H9 (cell line): ENCODE results near the gene ATP5IF1. TPM values are rescaled to one million over a fixed set of nuclear protein-coding genes. Genes with fewer than 3 reads are reported as not detected.

ENCODE experiments used
- DNase-seq: peaks from one replicate; pipeline ENCODE4 v3.0.0-alpha.2; 2017
- H2AFZ ChIP-seq: one replicate; pipeline ENCODE4 v1.6.1; 2013; ENCODE audit warnings: mild to moderate bottlenecking, low read length, control low read depth, moderate library complexity
- H2AK5ac ChIP-seq: 2 replicates; pipeline ENCODE4 v1.6.1; 2013; ENCODE audit warnings: low read length, control low read depth, mixed read lengths; ENCODE audit not compliant: insufficient read length
- H2BK120ac ChIP-seq: one replicate; pipeline ENCODE4 v1.6.1; 2013; ENCODE audit warnings: low read depth, mild to moderate bottlenecking, low read length, control low read depth, inconsistent platforms; ENCODE audit not compliant: poor library complexity, severe bottlenecking
- H2BK12ac ChIP-seq: 2 replicates; pipeline ENCODE4 v1.6.1; 2013; ENCODE audit warnings: low read length, control low read depth, mixed read lengths, low read depth; ENCODE audit not compliant: insufficient read length
- H2BK15ac ChIP-seq: 2 replicates; pipeline ENCODE4 v1.6.1; 2013; ENCODE audit warnings: low read depth, low read length, control low read depth
- H2BK20ac ChIP-seq: one replicate; pipeline ENCODE4 v1.6.1; 2013; ENCODE audit warnings: low read depth, mild to moderate bottlenecking, low read length, control low read depth, inconsistent platforms; ENCODE audit not compliant: poor library complexity, severe bottlenecking
- H2BK5ac ChIP-seq: 2 replicates; pipeline ENCODE4 v1.6.1; 2013; ENCODE audit warnings: low read length, control low read depth, mixed read lengths; ENCODE audit not compliant: insufficient read length
- H3K14ac ChIP-seq: 2 replicates; pipeline ENCODE4 v1.6.1; 2013; ENCODE audit warnings: low read length, control low read depth; ENCODE audit not compliant: insufficient read depth
- H3K18ac ChIP-seq: 2 replicates; pipeline ENCODE4 v1.6.1; 2013; ENCODE audit warnings: low read depth, mild to moderate bottlenecking, mixed read lengths, low read length, control low read depth; ENCODE audit not compliant: insufficient read length
- H3K23ac ChIP-seq: 2 replicates; pipeline ENCODE4 v1.6.1; 2013; ENCODE audit warnings: low read length, control low read depth, mixed read lengths, low read depth; ENCODE audit not compliant: insufficient read length
- H3K23me2 ChIP-seq: 2 replicates; pipeline ENCODE4 v1.6.1; 2013; ENCODE audit warnings: low read depth, mild to moderate bottlenecking, mixed read lengths, low read length, control low read depth; ENCODE audit not compliant: insufficient read length, poor library complexity, severe bottlenecking
- H3K27ac ChIP-seq: 2 replicates; pipeline ENCODE4 v1.5.1; 2013; ENCODE audit warnings: low read length, control low read depth, mixed read lengths, low read depth; ENCODE audit not compliant: insufficient read length
- H3K27me3 ChIP-seq: 2 replicates; pipeline ENCODE4 v1.6.1; 2013; ENCODE audit warnings: low read length, control low read depth, inconsistent platforms; ENCODE audit not compliant: insufficient read depth
- H3K4ac ChIP-seq: 2 replicates; pipeline ENCODE4 v1.6.1; 2013; ENCODE audit warnings: low read depth, mild to moderate bottlenecking, control low read depth, inconsistent platforms, low read length, moderate library complexity
- H3K4me1 ChIP-seq: 2 replicates; pipeline ENCODE4 v1.6.1; 2013; ENCODE audit warnings: low read length, control low read depth, inconsistent platforms; ENCODE audit not compliant: insufficient read depth
- H3K4me2 ChIP-seq: 2 replicates; pipeline ENCODE4 v1.6.1; 2013; ENCODE audit warnings: low read length, control low read depth, mixed read lengths; ENCODE audit not compliant: insufficient read length, insufficient read depth
- H3K56ac ChIP-seq: 2 replicates; pipeline ENCODE4 v1.6.1; 2013; ENCODE audit warnings: low read depth, mild to moderate bottlenecking, mixed read lengths, low read length, control low read depth; ENCODE audit not compliant: insufficient read length
- H3K79me1 ChIP-seq: 2 replicates; pipeline ENCODE4 v1.6.1; 2013; ENCODE audit warnings: low read depth, mild to moderate bottlenecking, moderate library complexity, low read length, control low read depth, inconsistent platforms; ENCODE audit not compliant: insufficient read depth, poor library complexity, severe bottlenecking
- H3K79me2 ChIP-seq: 2 replicates; pipeline ENCODE4 v1.6.1; 2013; ENCODE audit warnings: low read length, control low read depth, inconsistent platforms; ENCODE audit not compliant: insufficient read depth
- H3K9ac ChIP-seq: 2 replicates; pipeline ENCODE4 v1.6.1; 2013; ENCODE audit warnings: low read length, control low read depth, mixed read lengths; ENCODE audit not compliant: insufficient read length; ENCODE audit errors: extremely low read depth
- H3K9me3 ChIP-seq: one replicate; pipeline ENCODE4 v1.6.1; 2013; ENCODE audit warnings: low read depth, low read length, inconsistent platforms; ENCODE audit not compliant: control insufficient read depth
- H3T11ph ChIP-seq: one replicate; pipeline ENCODE4 v1.6.1; 2013; ENCODE audit warnings: mild to moderate bottlenecking, low read length, control low read depth, inconsistent platforms
- H4K20me1 ChIP-seq: one replicate; pipeline ENCODE4 v1.6.1; 2013; ENCODE audit not compliant: control insufficient read depth, insufficient read length, insufficient read depth
- H4K5ac ChIP-seq: 2 replicates; pipeline ENCODE4 v1.6.1; 2013; ENCODE audit warnings: low read depth, mild to moderate bottlenecking, mixed read lengths, low read length, control low read depth; ENCODE audit not compliant: insufficient read length
- H4K8ac ChIP-seq: replicated peaks from 2 replicates; pipeline ENCODE4 v1.6.1; 2013; ENCODE audit warnings: low read length, control low read depth, mixed read lengths, low read depth; ENCODE audit not compliant: insufficient read length
- H4K91ac ChIP-seq: 2 replicates; pipeline ENCODE4 v1.6.1; 2013; ENCODE audit warnings: low read depth, mild to moderate bottlenecking, moderate library complexity, mixed read lengths, low read length, control low read depth; ENCODE audit not compliant: insufficient read length
- H3K27ac Mint-ChIP-seq, 3 experiments: 2 replicates in 2 of 3; 3 replicates in 1 of 3; pipeline ENCODE4 v1.8.0; 2020 to 2021; ENCODE audit warnings: mixed read lengths in 3 of 3, mild to moderate bottlenecking in 1 of 3, moderate library complexity in 1 of 3
- H3K27me3 Mint-ChIP-seq: 2 replicates; pipeline ENCODE4 v1.8.0; 2021; ENCODE audit warnings: low read depth, mild to moderate bottlenecking, moderate library complexity, mixed read lengths
- H3K36me3 Mint-ChIP-seq, 3 experiments: 2 replicates in 2 of 3; 3 replicates in 1 of 3; pipeline ENCODE4 v1.8.0; 2020 to 2021; ENCODE audit warnings: low read depth in 3 of 3, mixed read lengths in 3 of 3; ENCODE audit not compliant: insufficient read depth in 1 of 3
- H3K4me1 Mint-ChIP-seq, 2 experiments: 2 replicates each; pipeline ENCODE4 v1.8.0; 2020; ENCODE audit warnings: mixed read lengths in 2 of 2
- H3K4me3 Mint-ChIP-seq, 2 experiments: 2 replicates in 1 of 2; 3 replicates in 1 of 2; pipeline ENCODE4 v1.8.0; 2020 to 2021; ENCODE audit warnings: mild to moderate bottlenecking in 2 of 2, mixed read lengths in 2 of 2, moderate library complexity in 1 of 2
- H3K9me3 Mint-ChIP-seq, 2 experiments: 2 replicates in 1 of 2; 3 replicates in 1 of 2; pipeline ENCODE4 v1.8.0; 2020; ENCODE audit warnings: mild to moderate bottlenecking in 2 of 2, mixed read lengths in 2 of 2, moderate library complexity in 1 of 2
- CTCF ChIP-seq: fragments of 200-600 bp; sonication (generic); conservative IDR thresholded peaks from 3 replicates; pipeline ENCODE4 v1.8.0; 2021; ENCODE audit warnings: antibody characterized with exemption, mild to moderate bottlenecking
- WGBS: extraction: QIAGEN DNeasy Blood & Tissue Kit; methylation state at CpG from one replicate; pipeline ENCODE4 v1.1.7; 2013; ENCODE audit warnings: missing lambda C conversion rate, low lambda C conversion rate, mixed read lengths; ENCODE audit not compliant: insufficient read length; ENCODE audit errors: extremely low coverage; 5-methylcytosine and 5-hydroxymethylcytosine counted together
- total RNA-seq: library from RNA; stranded (reverse); gene quantifications from 2 replicates; pipeline ENCODE4 v1.2.1, GENCODE V29; 2021

The ATP5IF1 gene
- total RNA-seq, 1 experiment from 2014 or later, result 257 TPM

- Mint-ChIP-seq H3K36me3 (peaks cover 26 to 65% (median 42%) of the 10 kb centered on the region in 3 experiments; a peak in 6 of 7 replicates), H3K4me3 (no peak overlapping the region), H3K9me3 (no peaks in the 10 kb centered on the region), H3K27ac (no peak overlapping the region), H3K4me1 (peaks cover 3 to 5% of the 10 kb centered on the region in 2 experiments; a peak in 2 of 4 replicates), H3K27me3 (no peaks in the 10 kb centered on the region)
- no peak overlapping the region for H2BK120ac ChIP-seq
- H2BK15ac ChIP-seq, result no peak overlapping the region
- no peak overlapping the region for H3K56ac ChIP-seq
- DNase-seq, result no peak
- no peak overlapping the region for H3K27ac ChIP-seq
- TF ChIP-seq CTCF, result no peak
- H3K79me1 ChIP-seq, result no peaks in the 10 kb centered on the region
- WGBS, result no CpG with 5 or more reads among the region's 8 CpGs
- no peaks in the 10 kb centered on the region for H3K79me2 ChIP-seq
- no peaks in the 10 kb centered on the region for H3K23me2 ChIP-seq
- no peak overlapping the region for H2BK20ac ChIP-seq
- no peak overlapping the region for H3K23ac ChIP-seq
- H4K91ac ChIP-seq, result no peak overlapping the region
- H3T11ph ChIP-seq, result no peak overlapping the region
- no peaks in the 10 kb centered on the region for H4K20me1 ChIP-seq
- H3K9ac ChIP-seq, result no peak overlapping the region
- H3K4me1 ChIP-seq, result no peaks in the 10 kb centered on the region
- no peak overlapping the region for H2AK5ac ChIP-seq
- no peak overlapping the region for H4K5ac ChIP-seq
- H3K27me3 ChIP-seq, result no peaks in the 10 kb centered on the region
- no peak overlapping the region for H2AFZ ChIP-seq
- H4K8ac ChIP-seq, result no peak overlapping the region
- no peak overlapping the region for H2BK12ac ChIP-seq
- H3K18ac ChIP-seq, result no peak overlapping the region
- no peaks in the 10 kb centered on the region for H3K9me3 ChIP-seq
- H2BK5ac ChIP-seq, result no peak overlapping the region
- no peak overlapping the region for H3K14ac ChIP-seq
- no peak overlapping the region for H3K4me2 ChIP-seq
- no peak overlapping the region for H3K4ac ChIP-seq
Measured at GRCh38 chr1:28280501-28280900, 44.6 kb downstream of the ATP5IF1 start.
